Lower leg skin (tissue), 4 donors: Measurements from ENCODE around the gene TMEM97. TPM values are rescaled to one million over a fixed set of nuclear protein-coding genes. Genes with fewer than 3 reads are reported as not detected.

Source experiments
- DNase-seq, 2 donors: peaks; one replicate each; pipeline ENCODE4 v3.0.0-alpha.2; 2019; ENCODE audit warnings: low spot score in 2 of 2
- H3K4me3 ChIP-seq: fragments of 200-600 bp; sonication (generic); 2 replicates; pipeline ENCODE4 v1.5.1; 2017; ENCODE audit warnings: mild to moderate bottlenecking, low read depth; ENCODE audit not compliant: poor library complexity, severe bottlenecking
- POLR2A ChIP-seq, 2 donors: fragments of 450-650 bp; IDR thresholded peaks; one replicate each; pipeline ENCODE4 v1.6.1; 2016 to 2017; ENCODE audit warnings: antibody characterized with exemption in 2 of 2, mild to moderate bottlenecking in 1 of 2, moderate library complexity in 1 of 2
- WGBS, 2 donors: methylation state at CpG; one replicate each; pipeline ENCODE4 v1.1.5; 2018; 5-methylcytosine and 5-hydroxymethylcytosine counted together
- intact Hi-C: fragments of 100-400 bp; cut with DNase I; formaldehyde crosslinking; loops from one replicate; pipeline ENCODE4 v1.15.0; 2023; ENCODE audit warnings: low total_unique reads
- total RNA-seq, 4 donors: library from RNA; depleted of rRNA; stranded (reverse); fragments of >200 nt; gene quantifications; one replicate each; pipeline ENCODE4 v1.1.0, GENCODE V29; 2016
- TF ChIP-seq, protein P1 (sequence below), 3 donors: fragments of 450-650 bp; IDR thresholded peaks; one replicate each; pipeline ENCODE4 v1.5.1; 2016; ENCODE audit warnings: antibody characterized with exemption in 3 of 3, mild to moderate bottlenecking in 3 of 3, moderate library complexity in 2 of 3

Gene TMEM97
- total RNA-seq, 4 donors from 2014 or later = 5.7 to 18.6 (median 10.4) TPM

DNA sequence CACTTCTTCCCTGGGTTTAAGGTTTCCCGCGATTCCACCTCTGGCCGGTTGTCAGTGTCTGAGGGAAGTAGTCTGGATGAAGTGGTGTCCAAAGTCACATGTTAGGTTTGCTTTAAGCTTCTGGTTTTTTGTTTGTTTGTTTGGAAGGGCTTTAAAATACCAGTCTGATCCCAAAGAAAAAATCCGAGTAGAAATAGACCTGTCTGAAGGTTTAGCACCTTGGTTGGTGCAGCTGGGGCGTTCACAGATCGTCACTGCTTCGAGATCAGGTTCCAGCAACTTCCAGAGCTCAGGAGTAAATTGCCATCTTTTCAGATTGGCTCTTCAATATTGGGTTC, 567 bp downstream of the TMEM97 start:
- no peak for DNase-seq
- peak overlapping the region; percentile 36 for H3K4me3 ChIP-seq
- TF ChIP-seq, protein P1, sequence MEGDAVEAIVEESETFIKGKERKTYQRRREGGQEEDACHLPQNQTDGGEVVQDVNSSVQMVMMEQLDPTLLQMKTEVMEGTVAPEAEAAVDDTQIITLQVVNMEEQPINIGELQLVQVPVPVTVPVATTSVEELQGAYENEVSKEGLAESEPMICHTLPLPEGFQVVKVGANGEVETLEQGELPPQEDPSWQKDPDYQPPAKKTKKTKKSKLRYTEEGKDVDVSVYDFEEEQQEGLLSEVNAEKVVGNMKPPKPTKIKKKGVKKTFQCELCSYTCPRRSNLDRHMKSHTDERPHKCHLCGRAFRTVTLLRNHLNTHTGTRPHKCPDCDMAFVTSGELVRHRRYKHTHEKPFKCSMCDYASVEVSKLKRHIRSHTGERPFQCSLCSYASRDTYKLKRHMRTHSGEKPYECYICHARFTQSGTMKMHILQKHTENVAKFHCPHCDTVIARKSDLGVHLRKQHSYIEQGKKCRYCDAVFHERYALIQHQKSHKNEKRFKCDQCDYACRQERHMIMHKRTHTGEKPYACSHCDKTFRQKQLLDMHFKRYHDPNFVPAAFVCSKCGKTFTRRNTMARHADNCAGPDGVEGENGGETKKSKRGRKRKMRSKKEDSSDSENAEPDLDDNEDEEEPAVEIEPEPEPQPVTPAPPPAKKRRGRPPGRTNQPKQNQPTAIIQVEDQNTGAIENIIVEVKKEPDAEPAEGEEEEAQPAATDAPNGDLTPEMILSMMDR (IDR thresholded peaks at IDR 0.05) = no peak
- no peak for TF ChIP-seq POLR2A (IDR thresholded peaks at IDR 0.05)
- intact Hi-C loops = no loop called here
- 2 to 3% methylated on average over 7 of the region's 7 CpGs for WGBS, 2 donors

DNA sequence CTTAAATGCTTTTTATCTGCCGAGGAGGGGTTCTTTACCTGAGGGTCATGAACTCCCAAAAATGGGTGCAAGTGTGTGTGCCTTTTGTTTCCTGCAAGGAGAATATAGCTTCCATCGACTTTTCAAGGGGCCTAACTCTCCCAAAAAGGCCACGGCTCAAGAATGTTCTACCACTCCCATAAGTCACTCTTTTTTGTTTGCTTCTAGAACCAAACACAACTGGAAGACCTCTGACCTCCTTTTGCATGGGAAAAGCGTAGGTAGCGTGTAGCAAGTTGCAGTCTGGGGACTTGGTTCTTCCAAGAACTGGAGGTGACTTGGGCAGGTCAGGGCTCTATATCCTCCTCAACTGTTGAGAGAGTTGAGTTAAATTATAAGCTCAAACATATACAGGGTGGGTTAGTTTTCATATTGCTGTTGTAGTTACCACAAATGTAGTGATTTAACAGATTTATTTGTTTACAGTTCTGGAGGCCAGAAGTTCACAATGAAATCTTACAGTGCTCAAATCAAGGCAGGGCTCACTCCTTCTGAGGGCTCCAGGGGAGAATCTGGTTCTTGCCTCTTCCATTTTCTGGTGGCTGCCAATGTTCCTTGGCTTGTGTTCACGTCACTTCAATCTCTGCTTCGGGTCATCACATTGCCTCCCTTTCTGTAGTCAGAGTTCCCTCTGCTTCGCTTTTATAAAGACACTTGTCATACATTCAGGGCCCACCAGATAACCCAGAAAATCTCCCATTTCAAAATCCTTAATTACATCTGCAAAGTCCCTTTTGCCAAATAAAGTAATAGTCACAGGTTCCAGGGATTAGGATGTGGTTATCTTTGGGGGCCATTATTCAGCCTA, 1.4 kb downstream of the TMEM97 start:
- no peak for DNase-seq
- intact Hi-C loops = no loop called here
- TF ChIP-seq, protein P1 (IDR thresholded peaks at IDR 0.05) = no peak
- no peak for TF ChIP-seq POLR2A (IDR thresholded peaks at IDR 0.05)
- WGBS, 2 donors = 68 to 74% methylated on average over 8 of the region's 8 CpGs
- H3K4me3 ChIP-seq = no peak overlapping the region

DNA sequence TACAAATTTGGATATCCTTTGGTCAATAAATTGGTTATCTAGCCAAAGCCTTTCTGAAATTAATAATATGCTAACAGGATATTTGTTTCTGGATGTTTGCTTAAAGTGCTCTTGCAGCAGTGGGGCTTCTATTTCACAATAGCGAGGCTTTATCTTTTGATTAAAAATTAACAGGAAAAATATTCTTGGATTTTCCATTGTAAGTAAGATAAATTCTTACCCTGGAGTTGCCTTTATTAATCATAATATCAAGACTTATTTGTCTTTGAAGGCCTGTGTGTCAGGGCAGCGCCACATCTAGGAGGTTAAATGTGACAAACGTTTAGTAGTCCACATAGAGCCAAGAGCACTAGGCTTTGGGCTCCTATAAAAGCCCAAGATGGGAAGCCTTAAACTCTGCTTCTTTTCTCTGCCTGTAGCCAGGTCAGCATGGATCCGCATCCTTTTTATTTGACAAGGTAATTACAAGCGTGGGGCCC, 5.3 kb downstream of the TMEM97 start:
- DNase-seq = peak in 1 of 2 donors; percentile 9
- intact Hi-C loops = no loop called here
- no peak for TF ChIP-seq POLR2A (IDR thresholded peaks at IDR 0.05)
- H3K4me3 ChIP-seq = no peak overlapping the region
- 81 to 82% methylated on average over 5 of the region's 5 CpGs for WGBS, 2 donors

DNA sequence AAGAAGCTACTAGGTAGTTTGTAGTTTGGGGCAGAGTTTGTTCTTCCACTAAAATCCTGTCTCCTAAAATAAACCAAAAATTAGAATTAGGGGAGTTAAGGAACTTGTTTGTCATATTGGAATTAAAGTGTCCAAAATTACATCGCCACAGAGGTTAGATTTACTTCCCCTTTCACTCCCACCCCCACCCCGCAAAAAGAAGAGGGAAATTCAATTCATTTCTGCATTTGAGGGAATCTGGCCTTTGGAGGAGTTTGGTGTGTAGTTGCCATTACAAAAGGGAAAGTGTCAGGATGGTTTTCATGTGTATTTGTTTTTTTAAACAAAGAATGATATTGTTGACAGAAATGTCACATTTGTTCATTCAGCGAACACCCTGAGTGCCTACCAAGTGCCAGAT, 5.8 kb downstream of the TMEM97 start:
- DNase-seq = no peak
- 81 to 86% methylated on average over 3 of the region's 3 CpGs for WGBS, 2 donors
- intact Hi-C loops = no loop called here
- no peak overlapping the region for H3K4me3 ChIP-seq
- TF ChIP-seq POLR2A (IDR thresholded peaks at IDR 0.05) = no peak
- TF ChIP-seq, protein P1 (IDR thresholded peaks at IDR 0.05) = no peak

DNA sequence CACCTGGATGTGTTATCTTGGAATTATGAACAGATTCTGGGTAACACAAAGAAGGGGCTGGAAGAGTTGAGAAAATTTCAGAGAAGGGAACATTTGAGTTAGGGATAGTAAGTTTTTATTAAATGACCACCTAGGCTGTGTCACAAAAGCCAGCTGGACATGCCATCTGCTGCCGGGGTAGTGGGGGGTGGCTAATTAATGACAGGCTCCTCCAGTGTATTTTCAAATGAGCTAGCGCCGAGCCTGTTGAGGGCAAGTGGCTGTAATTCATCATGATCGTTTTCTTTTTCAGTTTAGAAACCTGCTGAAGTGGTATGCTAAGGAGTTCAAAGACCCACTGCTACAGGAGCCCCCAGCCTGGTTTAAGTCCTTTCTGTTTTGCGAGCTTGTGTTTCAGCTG, 6.2 kb downstream of the TMEM97 start:
- TF ChIP-seq, protein P1 (IDR thresholded peaks at IDR 0.05) = no peak
- no peak for TF ChIP-seq POLR2A (IDR thresholded peaks at IDR 0.05)
- no peak overlapping the region for H3K4me3 ChIP-seq
- 69 to 75% methylated on average over 5 of the region's 5 CpGs for WGBS, 2 donors
- intact Hi-C loops = no loop called here
- DNase-seq = peak in 1 of 2 donors; percentile 45

DNA sequence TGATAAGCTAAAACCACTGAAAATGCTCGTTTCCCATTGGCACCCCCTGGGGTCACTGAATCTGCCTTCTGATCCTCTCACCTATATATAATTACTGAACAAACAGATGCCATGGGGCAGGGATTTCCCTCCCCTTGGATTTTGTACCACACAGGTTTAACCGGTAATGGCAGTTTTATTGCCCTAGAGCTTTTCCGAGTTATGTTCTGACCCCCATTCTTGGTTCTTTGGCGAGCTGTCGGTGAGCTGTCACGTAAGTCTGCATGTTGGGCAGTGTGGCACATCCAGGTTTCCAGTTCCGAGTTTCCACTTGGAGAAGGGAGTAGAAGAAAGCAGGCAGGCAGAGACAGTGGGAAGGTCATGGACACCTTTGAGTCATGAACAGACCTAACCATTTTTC, 7.1 kb downstream of the TMEM97 start:
- intact Hi-C loops = no loop called here
- peak; percentile 13 to 61 for DNase-seq
- TF ChIP-seq, protein P1 (IDR thresholded peaks at IDR 0.05) = no peak
- no peak for TF ChIP-seq POLR2A (IDR thresholded peaks at IDR 0.05)
- no peak overlapping the region for H3K4me3 ChIP-seq
- WGBS, 2 donors = 53 to 57% methylated on average over 7 of the region's 7 CpGs
